ENCODE results near the gene ACY1. TPM values are rescaled to one million over a fixed set of nuclear protein-coding genes. Genes with fewer than 3 reads are reported as not detected.

The ACY1 gene
- total and polyA plus RNA-seq, 11 donors = 14.8 to 45.3 (median 25.4) TPM

DNA sequence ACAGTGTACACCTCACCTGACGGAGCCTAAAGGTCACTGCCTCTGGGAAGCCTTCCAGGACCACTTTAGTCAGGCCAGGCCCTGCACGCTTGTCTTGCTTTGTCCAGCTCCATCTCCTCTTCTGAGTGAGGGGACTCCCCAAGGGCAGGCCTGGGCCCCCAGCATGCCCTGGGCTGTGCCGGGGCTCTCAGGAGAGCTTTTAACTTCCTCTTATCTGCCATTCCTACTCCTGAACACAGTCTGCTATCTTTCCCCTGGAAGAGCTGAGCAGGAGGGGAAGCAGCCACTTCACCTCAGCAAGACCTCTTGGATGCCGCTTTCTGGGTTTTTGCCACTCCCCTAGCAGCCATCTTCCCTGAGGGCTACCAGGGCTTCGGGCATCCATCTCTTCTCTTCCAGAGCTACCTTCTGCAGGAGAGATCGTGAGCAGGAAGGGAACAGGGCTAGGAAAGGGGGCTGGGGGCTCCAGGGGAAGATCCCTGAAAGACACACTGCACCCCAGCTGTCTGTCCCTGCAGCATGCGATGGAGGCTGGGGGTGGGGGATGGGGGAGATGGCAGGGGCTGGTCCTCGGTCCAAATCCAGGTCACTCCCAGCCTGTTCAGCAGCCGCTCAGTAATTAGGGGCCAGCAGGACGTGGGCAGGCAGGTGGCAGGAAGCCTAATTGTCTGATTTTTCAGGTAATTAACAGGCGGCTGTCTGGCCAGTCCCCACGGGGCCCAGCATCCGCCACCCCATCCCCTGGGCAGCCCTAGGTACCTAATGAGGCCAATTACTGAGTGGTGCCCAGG, 32.3 kb downstream of the ACY1 start:
- ATAC-seq (no peak), DNase-seq (no peak)
- intact Hi-C loops (cut with DNase I) = loop anchor here in 1 of 10 donors (5.0 kb wide), 1 partner anchor 37 kb away; no protein-coding TSS in a partner anchor
- Histone ChIP-seq H3K27me3 (no peaks in the 10 kb centered on the region), H3K4me1 (peaks cover 19 to 75% (median 44%) of the 10 kb centered on the region in 12 donors), H3K4me3 (no peak overlapping the region), H3K27ac (peak overlapping the region in 1 of 12 donors; percentile 52), H3K9me3 (no peaks in the 10 kb centered on the region), H3K36me3 (no peaks in the 10 kb centered on the region)
- WGBS, 4 donors = 77 to 80% (median 78%) methylated on average over 10 to 13 of the region's 13 CpGs
- TF ChIP-seq CTCF (IDR thresholded peaks at IDR 0.05) (no peak), POLR2A (IDR thresholded peaks at IDR 0.05) (no peak)

- TF ChIP-seq POLR2A (IDR thresholded peaks at IDR 0.05) = no peak
- TF ChIP-seq CTCF (IDR thresholded peaks at IDR 0.05) = no peak
- Histone ChIP-seq H3K4me1 (peaks cover 32 to 91% (median 63%) of the 10 kb centered on the region in 12 donors), H3K27ac (peak overlapping the region in 9 of 12 donors; percentile 22 to 99 (median 35)), H3K36me3 (no peaks in the 10 kb centered on the region), H3K4me3 (no peak overlapping the region), H3K27me3 (no peaks in the 10 kb centered on the region), H3K9me3 (no peaks in the 10 kb centered on the region)
- DNase-seq (no peak), ATAC-seq (no peak)
- WGBS, 4 donors = 55 to 78% (median 60%) methylated on average over 10 to 11 of the region's 11 CpGs
- intact Hi-C loops (cut with DNase I) = loop anchor here in 1 of 10 donors (5.0 kb wide), 1 partner anchor 35 kb away; no protein-coding TSS in a partner anchor
These were observed 34.3 kb downstream of the ACY1 start for GRCh38 chr3:52017586-52017985.

DNA sequence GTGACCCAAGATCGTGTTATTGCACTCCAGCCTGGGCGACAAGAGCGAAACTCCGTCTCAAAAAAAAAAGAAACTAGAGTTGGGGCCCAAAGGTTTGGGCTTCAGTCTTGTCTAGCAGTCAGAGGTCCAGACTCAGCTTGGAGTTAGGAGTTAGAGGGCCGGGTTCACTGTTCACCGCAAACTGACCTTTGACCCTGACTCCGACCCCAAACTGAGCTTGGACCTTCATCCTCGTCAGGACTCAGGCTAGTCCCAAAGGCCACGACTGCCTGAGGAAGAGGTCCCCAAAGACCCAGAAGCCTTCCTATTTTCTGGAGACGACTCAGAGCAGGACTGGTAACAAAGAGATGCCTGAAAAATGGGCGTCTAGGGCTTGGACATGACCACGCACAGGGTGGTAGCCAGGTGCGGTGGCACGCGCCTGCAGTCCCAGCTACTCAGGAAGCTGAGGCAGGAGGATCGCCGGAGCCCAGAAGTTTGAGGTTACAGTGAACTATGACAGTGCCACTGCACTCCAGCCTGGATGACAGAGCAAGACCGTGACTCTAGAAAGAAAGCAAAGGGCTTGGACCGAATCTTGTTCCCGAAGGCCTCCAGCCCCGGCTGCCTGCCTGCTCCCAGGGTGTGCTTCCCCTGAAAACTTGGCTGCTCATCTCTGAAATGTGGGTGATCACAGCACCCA, 35.1 kb downstream of the ACY1 start:
- H3K4me3 ChIP-seq = no peak overlapping the region
- ATAC-seq = no peak
- WGBS, 4 donors = 90 to 96% (median 90%) methylated on average over 21 of the region's 21 CpGs
- TF ChIP-seq POLR2A (IDR thresholded peaks at IDR 0.05) (no peak), CTCF (IDR thresholded peaks at IDR 0.05) (no peak)
- H3K36me3 ChIP-seq = no peaks in the 10 kb centered on the region
- no peaks in the 10 kb centered on the region for H3K27me3 ChIP-seq
- H3K4me1 ChIP-seq = peaks cover 32 to 91% (median 69%) of the 10 kb centered on the region in 12 donors
- H3K9me3 ChIP-seq = no peaks in the 10 kb centered on the region
- no peak for DNase-seq
- intact Hi-C loops (cut with DNase I) = loop anchor here in 1 of 10 donors (5.0 kb wide), 1 partner anchor 34 kb away; no protein-coding TSS in a partner anchor
- H3K27ac ChIP-seq = peak overlapping the region; percentile 81 to 99 (median 93)
